Measurements from ENCODE around the gene CRIM1. TPM values are rescaled to one million over a fixed set of nuclear protein-coding genes. Genes with fewer than 3 reads are reported as not detected.

CRIM1 gene
- total and polyA plus RNA-seq, 7 donors = 10.2 to 68.1 (median 53.1) TPM

DNA sequence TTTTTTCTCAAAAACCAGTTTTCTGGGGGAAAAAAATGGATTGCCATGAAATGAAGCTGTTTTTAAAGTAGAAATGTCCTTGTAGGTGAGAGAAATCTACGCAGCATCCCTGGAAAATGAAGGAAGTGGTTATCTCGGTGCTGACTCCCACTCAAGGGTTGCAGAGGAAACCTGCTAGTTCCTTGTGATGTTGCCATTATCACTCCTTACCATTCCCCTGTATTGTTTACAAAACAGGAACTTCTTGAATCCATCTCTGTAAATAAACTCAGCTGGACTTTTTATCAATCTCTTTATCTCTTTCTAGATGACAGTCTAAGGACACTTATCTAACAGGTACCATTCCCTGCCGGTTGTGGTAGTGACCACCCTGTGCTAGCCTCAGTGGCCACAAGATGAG, 181.2 kb downstream of the CRIM1 start:
- H3K4me3 ChIP-seq = no peak overlapping the region
- TF ChIP-seq, protein P1, sequence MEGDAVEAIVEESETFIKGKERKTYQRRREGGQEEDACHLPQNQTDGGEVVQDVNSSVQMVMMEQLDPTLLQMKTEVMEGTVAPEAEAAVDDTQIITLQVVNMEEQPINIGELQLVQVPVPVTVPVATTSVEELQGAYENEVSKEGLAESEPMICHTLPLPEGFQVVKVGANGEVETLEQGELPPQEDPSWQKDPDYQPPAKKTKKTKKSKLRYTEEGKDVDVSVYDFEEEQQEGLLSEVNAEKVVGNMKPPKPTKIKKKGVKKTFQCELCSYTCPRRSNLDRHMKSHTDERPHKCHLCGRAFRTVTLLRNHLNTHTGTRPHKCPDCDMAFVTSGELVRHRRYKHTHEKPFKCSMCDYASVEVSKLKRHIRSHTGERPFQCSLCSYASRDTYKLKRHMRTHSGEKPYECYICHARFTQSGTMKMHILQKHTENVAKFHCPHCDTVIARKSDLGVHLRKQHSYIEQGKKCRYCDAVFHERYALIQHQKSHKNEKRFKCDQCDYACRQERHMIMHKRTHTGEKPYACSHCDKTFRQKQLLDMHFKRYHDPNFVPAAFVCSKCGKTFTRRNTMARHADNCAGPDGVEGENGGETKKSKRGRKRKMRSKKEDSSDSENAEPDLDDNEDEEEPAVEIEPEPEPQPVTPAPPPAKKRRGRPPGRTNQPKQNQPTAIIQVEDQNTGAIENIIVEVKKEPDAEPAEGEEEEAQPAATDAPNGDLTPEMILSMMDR (IDR thresholded peaks at IDR 0.05) = no peak
- no peak for DNase-seq
- no peak overlapping the region for H3K27ac ChIP-seq
- H3K9me3 ChIP-seq = no peaks in the 10 kb centered on the region
- H3K4me1 ChIP-seq = no peaks in the 10 kb centered on the region
- intact Hi-C loops (cut with DNase I) = no loop called here
- no peak for ATAC-seq
- H3K36me3 ChIP-seq (ENCODE audit: insufficient read depth in 1 of 2, low read depth in 1 of 2) = peaks cover 0 to 66% of the 10 kb centered on the region in 2 donors
- no peaks in the 10 kb centered on the region for H3K27me3 ChIP-seq (ENCODE audit: insufficient read depth in 3 of 3, low read length in 2 of 3)
- WGBS, 3 donors = 86 to 91% (median 86%) methylated on average over 3 of the region's 3 CpGs

DNA sequence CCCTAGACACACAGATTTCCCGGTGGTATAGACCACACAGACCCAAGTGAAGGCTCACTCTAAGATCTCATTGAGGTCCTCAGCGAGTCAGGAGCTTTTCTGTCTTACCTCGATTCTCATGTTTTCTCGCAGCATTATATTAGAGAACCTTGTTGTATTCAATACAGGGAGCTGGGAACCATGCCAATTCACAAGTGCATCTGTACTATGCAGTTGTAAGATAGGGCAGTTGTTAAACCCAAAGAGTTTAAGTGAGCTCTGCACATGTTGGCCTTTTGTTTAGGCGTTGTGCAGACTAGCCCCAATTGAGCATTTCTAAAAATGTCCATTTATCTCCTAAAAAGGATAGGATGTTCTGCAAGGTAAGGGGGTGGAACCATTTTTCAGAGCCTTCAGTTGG, 182.8 kb downstream of the CRIM1 start:
- Histone ChIP-seq H3K9me3 (no peaks in the 10 kb centered on the region), H3K27ac (no peak overlapping the region), H3K27me3 (ENCODE audit: insufficient read depth in 3 of 3, low read length in 2 of 3) (no peaks in the 10 kb centered on the region), H3K36me3 (ENCODE audit: insufficient read depth in 1 of 2, low read depth in 1 of 2) (peaks cover 0 to 64% of the 10 kb centered on the region in 2 donors), H3K4me3 (no peak overlapping the region), H3K4me1 (no peaks in the 10 kb centered on the region)
- intact Hi-C loops (cut with DNase I) = no loop called here
- DNase-seq (no peak), ATAC-seq (no peak)
- TF ChIP-seq, protein P1 (IDR thresholded peaks at IDR 0.05) = no peak
- WGBS, 3 donors = 72 to 80% (median 75%) methylated on average over 5 of the region's 5 CpGs

DNA sequence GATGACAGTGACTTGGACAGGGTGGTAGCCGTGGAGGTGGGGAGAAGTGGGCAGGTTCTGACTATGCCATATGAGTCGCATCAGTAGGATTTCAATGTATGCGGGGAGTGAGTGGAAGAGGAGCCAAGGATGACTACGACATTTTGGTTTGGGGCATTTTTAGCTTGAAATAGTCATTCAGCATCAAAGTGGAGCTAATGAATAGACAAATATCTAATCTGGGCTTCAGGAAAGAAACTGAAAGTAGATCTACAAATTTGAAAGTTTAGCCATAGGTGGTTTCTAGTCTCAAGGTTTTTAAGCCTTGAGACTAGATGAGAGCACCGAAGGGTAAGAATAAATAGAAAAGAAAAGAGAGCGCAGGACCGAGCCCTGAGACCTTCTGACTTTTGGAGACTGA, 184.1 kb downstream of the CRIM1 start:
- H3K36me3 ChIP-seq (ENCODE audit: insufficient read depth in 1 of 2, low read depth in 1 of 2) = peaks cover 4 to 77% of the 10 kb centered on the region in 2 donors
- TF ChIP-seq, protein P1 (IDR thresholded peaks at IDR 0.05) = no peak

DNA sequence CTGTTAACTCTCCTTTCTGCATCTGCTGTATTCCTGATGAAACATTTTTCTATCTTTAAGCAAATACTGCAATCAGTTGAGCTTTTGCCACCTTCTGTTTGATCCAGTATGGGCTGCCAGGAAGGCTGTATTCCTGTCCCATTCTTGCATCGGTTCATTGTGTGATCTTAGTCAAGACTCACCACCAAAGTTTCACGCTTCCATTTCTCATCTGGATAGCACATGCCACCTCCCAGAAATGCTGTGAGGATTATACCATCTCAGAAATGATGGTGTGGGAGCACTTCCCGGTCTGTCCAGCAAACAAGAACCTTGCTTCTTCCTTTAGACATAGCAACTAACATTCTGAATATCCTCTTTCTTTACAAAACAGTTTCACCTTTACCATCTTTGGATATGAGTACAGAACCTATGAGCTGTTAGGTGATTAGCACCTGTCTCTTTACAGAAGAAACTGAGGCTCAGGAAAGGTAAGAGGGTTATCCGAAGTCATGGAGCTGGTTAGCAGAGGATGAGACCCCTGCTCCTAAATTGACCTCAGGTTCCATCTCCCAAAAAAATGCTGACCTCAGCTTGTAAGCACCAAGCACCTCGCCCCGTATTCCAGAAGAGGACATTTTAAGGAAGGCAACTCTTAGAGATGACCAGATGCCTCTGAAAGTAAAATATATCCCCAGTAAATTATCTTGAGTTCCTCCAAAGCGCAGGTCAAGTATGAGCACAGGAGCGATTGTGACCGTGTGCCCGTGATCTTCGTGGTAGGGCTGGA, 185.6 kb downstream of the CRIM1 start:
- Histone ChIP-seq H3K4me1 (no peaks in the 10 kb centered on the region), H3K9me3 (no peaks in the 10 kb centered on the region), H3K27ac (peak overlapping the region; percentile 50), H3K36me3 (ENCODE audit: insufficient read depth in 1 of 2, low read depth in 1 of 2) (peaks cover 5 to 86% of the 10 kb centered on the region in 2 donors), H3K27me3 (ENCODE audit: insufficient read depth in 3 of 3, low read length in 2 of 3) (no peaks in the 10 kb centered on the region), H3K4me3 (no peak overlapping the region)
- DNase-seq = no peak
- intact Hi-C loops (cut with DNase I) = no loop called here
- TF ChIP-seq, protein P1 (IDR thresholded peaks at IDR 0.05) = no peak
- ATAC-seq = peak in 1 of 4 donors; percentile 1
- WGBS, 3 donors = 77 to 80% (median 80%) methylated on average over 11 of the region's 11 CpGs

More for the DNA sequence above, 184.1 kb downstream of the CRIM1 start:
- intact Hi-C loops (cut with DNase I) = no loop called here
- Histone ChIP-seq H3K4me1 (no peaks in the 10 kb centered on the region), H3K4me3 (no peak overlapping the region), H3K27ac (no peak overlapping the region), H3K9me3 (no peaks in the 10 kb centered on the region), H3K27me3 (ENCODE audit: insufficient read depth in 3 of 3, low read length in 2 of 3) (no peaks in the 10 kb centered on the region)
- ATAC-seq (no peak), DNase-seq (no peak)
- 92 to 98% (median 95%) methylated on average over 7 of the region's 7 CpGs for WGBS, 3 donors
